HEK293T (cell line): ENCODE measurements around the gene SERPINE1.

ENCODE experiments used
- ARNT ChIP-seq: fragments of 450-650 bp; IDR thresholded peaks from 2 replicates; pipeline ENCODE4 v1.6.1; 2017; ENCODE audit warnings: mild to moderate bottlenecking
- BHLHE40 ChIP-seq: fragments of 450-650 bp; IDR thresholded peaks from 2 replicates; pipeline ENCODE4 v1.6.1; 2016; ENCODE audit warnings: mild to moderate bottlenecking, moderate library complexity, borderline replicate concordance
- CTBP1 ChIP-seq: fragments of 450-650 bp; IDR thresholded peaks from 2 replicates; pipeline ENCODE4 v1.6.1; 2016; ENCODE audit warnings: borderline replicate concordance
- ELF4 ChIP-seq: fragments of 450-650 bp; IDR thresholded peaks from 2 replicates; pipeline ENCODE4 v1.6.1; 2017; ENCODE audit warnings: antibody characterized with exemption
- FOXA1 ChIP-seq: fragments of 450-650 bp; IDR thresholded peaks from 2 replicates; pipeline ENCODE4 v1.6.1; 2016; ENCODE audit warnings: mild to moderate bottlenecking
- FOXK2 ChIP-seq: fragments of 450-650 bp; IDR thresholded peaks from 2 replicates; pipeline ENCODE4 v1.6.1; 2016; ENCODE audit warnings: mild to moderate bottlenecking
- FOXM1 ChIP-seq: fragments of 450-650 bp; IDR thresholded peaks from 2 replicates; pipeline ENCODE4 v1.6.1; 2017; ENCODE audit warnings: mild to moderate bottlenecking, borderline replicate concordance
- L3MBTL2 ChIP-seq: fragments of 450-650 bp; conservative IDR thresholded peaks from 2 replicates; pipeline ENCODE4 v1.6.1; 2016; ENCODE audit warnings: mild to moderate bottlenecking
- PKNOX1 ChIP-seq: fragments of 450-650 bp; IDR thresholded peaks from 2 replicates; pipeline ENCODE4 v1.6.1; 2016
- SP1 ChIP-seq: fragments of 450-650 bp; IDR thresholded peaks from 2 replicates; pipeline ENCODE4 v1.6.1; 2017
- SUZ12 ChIP-seq: fragments of 450-650 bp; IDR thresholded peaks from 2 replicates; pipeline ENCODE4 v1.6.1; 2016; ENCODE audit warnings: mild to moderate bottlenecking
- TARDBP ChIP-seq: fragments of 450-650 bp; IDR thresholded peaks from 2 replicates; pipeline ENCODE4 v1.6.1; 2016
- ZNF384 ChIP-seq: fragments of 450-650 bp; IDR thresholded peaks from 2 replicates; pipeline ENCODE4 v1.6.1; 2016

GRCh38 chr7:101114492-101114891 is 12.4 kb upstream of the SERPINE1 start:
- TF ChIP-seq TARDBP (no peak), SUZ12 (no peak), SP1 (no peak), BHLHE40 (no peak), L3MBTL2 (no peak), ELF4 (no peak), FOXK2 (no peak), ZNF384 (no peak), FOXM1 (no peak), CTBP1 (no peak), ARNT (no peak), FOXA1 (no peak), PKNOX1 (no peak)
